ENCODE data around the gene VLDLR. TPM values are rescaled to one million over a fixed set of nuclear protein-coding genes. Genes with fewer than 3 reads are reported as not detected.

VLDLR gene
- total RNA-seq, 1 donor = 4.7 TPM

DNA sequence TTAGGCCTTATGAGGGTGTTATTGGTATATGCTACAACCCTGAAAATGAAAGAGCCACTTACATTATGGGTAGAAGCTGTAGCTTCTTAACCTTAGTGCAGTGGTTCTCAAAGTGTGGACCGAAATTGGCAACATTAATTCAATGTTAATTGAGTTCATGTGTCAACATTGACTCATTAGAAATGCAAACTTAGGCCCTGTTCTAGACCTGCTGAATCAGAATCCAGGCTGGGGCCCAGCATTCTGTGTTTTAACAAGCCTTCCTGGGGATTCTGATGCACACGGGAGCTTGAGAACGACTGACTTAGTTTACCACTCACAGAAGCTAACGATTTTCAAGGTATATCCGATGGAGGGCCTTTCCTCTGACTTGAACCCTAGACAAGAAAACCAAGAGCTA lies 7.3 kb downstream of the VLDLR start:
- no peak for DNase-seq (ENCODE audit: low read depth)
- TF ChIP-seq, protein P1, sequence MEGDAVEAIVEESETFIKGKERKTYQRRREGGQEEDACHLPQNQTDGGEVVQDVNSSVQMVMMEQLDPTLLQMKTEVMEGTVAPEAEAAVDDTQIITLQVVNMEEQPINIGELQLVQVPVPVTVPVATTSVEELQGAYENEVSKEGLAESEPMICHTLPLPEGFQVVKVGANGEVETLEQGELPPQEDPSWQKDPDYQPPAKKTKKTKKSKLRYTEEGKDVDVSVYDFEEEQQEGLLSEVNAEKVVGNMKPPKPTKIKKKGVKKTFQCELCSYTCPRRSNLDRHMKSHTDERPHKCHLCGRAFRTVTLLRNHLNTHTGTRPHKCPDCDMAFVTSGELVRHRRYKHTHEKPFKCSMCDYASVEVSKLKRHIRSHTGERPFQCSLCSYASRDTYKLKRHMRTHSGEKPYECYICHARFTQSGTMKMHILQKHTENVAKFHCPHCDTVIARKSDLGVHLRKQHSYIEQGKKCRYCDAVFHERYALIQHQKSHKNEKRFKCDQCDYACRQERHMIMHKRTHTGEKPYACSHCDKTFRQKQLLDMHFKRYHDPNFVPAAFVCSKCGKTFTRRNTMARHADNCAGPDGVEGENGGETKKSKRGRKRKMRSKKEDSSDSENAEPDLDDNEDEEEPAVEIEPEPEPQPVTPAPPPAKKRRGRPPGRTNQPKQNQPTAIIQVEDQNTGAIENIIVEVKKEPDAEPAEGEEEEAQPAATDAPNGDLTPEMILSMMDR (IDR thresholded peaks at IDR 0.05; ENCODE audit: insufficient read depth, low read depth, low read length) = no peak
- no peak overlapping the region for H3K4me3 ChIP-seq (ENCODE audit: low read depth, low read length)

DNA sequence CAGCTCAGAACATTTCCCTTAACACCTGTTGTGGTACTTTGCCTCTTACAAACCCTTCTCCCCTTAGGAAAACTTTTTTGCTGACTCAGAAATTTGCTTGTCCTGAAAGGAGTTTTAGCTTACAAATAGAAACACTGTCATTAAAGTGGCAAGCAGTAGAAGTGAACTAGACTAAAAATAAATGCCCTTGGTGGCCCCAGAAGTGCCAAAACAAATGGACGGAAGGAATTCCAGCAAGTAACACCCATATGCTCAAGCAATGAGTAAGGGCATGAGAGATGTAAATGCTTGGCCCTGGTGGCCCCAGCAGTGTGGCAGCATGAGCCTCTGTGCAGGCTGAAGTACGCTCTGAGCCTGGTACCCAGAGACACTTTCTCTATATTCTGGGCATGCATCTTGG lies 8.6 kb downstream of the VLDLR start:
- DNase-seq (ENCODE audit: low read depth) = no peak
- no peak overlapping the region for H3K4me3 ChIP-seq (ENCODE audit: low read depth, low read length)
- TF ChIP-seq, protein P1 (IDR thresholded peaks at IDR 0.05; ENCODE audit: insufficient read depth, low read depth, low read length) = no peak

DNA sequence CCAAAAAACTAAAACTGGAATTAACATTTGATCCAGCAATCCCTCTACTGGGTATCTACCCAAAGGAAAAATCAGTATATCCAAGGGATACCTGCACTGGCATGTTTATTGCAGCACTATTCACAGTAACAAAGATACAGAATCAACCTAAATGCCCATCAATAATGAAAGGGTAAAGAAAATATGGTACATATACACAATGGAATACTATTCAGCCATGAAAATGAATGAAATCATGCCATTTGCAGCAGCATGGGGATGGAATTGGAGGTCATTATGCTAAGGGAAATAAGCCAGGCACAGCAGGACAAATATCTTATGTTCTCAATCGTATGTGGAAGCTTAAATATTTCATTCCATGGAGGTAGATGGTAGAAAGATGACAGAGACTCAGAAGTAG lies 9.7 kb downstream of the VLDLR start:
- TF ChIP-seq, protein P1 (IDR thresholded peaks at IDR 0.05; ENCODE audit: insufficient read depth, low read depth, low read length) = no peak
- H3K4me3 ChIP-seq (ENCODE audit: low read depth, low read length) = no peak overlapping the region
- no peak for DNase-seq (ENCODE audit: low read depth)

DNA sequence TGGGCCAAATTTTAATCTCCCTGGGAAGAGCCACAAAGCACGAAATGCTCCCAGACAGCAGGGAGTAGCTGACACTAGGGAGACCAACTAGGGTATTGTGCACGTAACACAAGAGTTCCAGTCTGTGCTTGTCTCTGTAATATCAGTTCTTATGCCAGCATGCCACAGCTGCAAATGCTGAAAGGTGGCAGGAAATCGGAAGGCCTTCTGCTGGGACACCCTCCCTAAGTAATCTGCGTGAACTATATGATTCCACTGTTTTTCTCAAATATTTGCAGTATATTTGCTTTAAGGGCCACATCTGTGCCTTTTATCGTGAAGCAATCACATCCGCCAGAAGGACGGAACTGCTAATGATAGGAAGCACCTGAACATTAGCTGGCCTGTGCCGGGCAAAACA lies 12.6 kb downstream of the VLDLR start:
- no peak overlapping the region for H3K4me3 ChIP-seq (ENCODE audit: low read depth, low read length)
- TF ChIP-seq, protein P1 (IDR thresholded peaks at IDR 0.05; ENCODE audit: insufficient read depth, low read depth, low read length) = no peak
- DNase-seq (ENCODE audit: low read depth) = no peak

DNA sequence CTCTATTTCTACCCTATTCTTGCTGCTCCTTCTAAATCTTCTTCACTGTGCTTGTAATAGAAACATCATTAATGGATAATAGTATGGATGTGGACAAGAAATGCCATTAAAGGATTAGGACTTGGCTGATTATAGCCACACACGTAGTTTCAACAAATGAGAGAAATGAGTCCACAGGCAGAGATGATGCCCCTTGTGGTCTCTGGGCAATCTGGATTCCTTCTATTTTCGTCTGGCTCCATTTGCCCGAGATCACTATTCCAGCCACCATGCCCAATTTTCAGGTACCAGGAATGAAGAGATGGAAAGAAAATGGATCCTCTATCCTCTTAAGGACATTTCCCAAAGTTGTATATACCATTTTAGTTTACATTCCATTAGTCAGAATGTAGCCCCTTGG lies 13.2 kb downstream of the VLDLR start:
- TF ChIP-seq, protein P1 (IDR thresholded peaks at IDR 0.05; ENCODE audit: insufficient read depth, low read depth, low read length) = no peak
- H3K4me3 ChIP-seq (ENCODE audit: low read depth, low read length) = no peak overlapping the region
- no peak for DNase-seq (ENCODE audit: low read depth)

DNA sequence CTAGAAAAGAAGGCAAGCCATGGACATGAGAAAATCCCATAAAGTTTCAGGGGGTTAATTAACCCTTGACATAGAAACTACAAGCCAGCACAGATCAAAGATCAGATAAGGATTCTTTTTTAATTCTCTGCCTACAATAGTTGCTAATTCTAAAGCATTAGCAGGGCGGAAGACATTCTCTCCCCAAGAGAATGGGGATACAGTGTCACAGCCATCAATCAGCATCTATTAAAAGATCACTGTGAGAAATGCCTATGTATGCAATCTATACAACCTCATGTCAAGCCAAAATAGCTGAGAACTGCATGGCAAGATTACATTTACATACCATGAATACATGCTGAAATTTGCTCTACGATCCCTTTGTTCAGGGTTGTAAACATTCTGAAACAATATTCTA lies 14.3 kb downstream of the VLDLR start:
- no peak overlapping the region for H3K4me3 ChIP-seq (ENCODE audit: low read depth, low read length)
- TF ChIP-seq, protein P1 (IDR thresholded peaks at IDR 0.05; ENCODE audit: insufficient read depth, low read depth, low read length) = no peak
- DNase-seq (ENCODE audit: low read depth) = no peak

DNA sequence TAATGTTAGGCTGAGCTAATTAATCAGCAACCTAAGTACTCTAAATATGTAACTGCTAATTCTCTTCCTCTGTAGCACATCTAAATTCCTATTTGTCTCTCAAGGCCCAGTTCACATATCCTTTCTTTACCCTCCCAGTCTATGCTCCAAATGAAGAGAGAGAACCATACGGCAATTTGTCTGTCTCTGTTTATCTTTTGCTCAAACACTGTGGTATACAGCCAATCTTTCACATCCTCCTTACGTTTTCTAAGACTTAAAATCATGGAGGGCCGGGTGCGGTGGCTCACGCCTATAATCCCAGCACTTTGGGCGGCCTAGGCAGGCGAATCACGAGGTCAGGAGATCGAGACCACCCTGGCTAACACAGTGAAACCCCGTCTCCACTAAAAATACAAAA lies 15.8 kb downstream of the VLDLR start:
- TF ChIP-seq, protein P1 (IDR thresholded peaks at IDR 0.05; ENCODE audit: insufficient read depth, low read depth, low read length) = no peak
- DNase-seq (ENCODE audit: low read depth) = no peak
- H3K4me3 ChIP-seq (ENCODE audit: low read depth, low read length) = no peak overlapping the region

Data from fibroblast of villous mesenchyme (primary cell).